ENCODE data around the gene CD99. TPM values are rescaled to one million over a fixed set of nuclear protein-coding genes. Genes with fewer than 3 reads are reported as not detected.

The CD99 gene
- total RNA-seq, 2 donors from 2014 or later: 384 to 1,041 TPM

- intact Hi-C loops (cut with DNase I): no loop called here
- no peak overlapping the region for H3K4me3 ChIP-seq
Measured at GRCh38 chrX:2697741-2698299, 6.7 kb downstream of the CD99 start.

GRCh38 chrX:2698604-2699003 is 7.5 kb downstream of the CD99 start:
- Histone ChIP-seq H3K4me1 (replicated peaks) (peaks cover 9% of the 10 kb centered on the region), H3K4me3 (no peak overlapping the region), H3K36me3 (no peaks in the 10 kb centered on the region), H3K9me3 (no peaks in the 10 kb centered on the region), H3K27me3 (replicated peaks; ENCODE audit: insufficient read depth) (no peaks in the 10 kb centered on the region), H3K27ac (peak overlapping the region in 1 of 2 donors; percentile 45)
- no peak for TF ChIP-seq CTCF (IDR thresholded peaks at IDR 0.05)
- TF ChIP-seq POLR2AphosphoS5 (IDR thresholded peaks at IDR 0.05): no peak
- TF ChIP-seq POLR2A (IDR thresholded peaks at IDR 0.05): no peak
- DNase-seq (ENCODE audit: low spot score): no peak
- intact Hi-C loops (cut with DNase I): no loop called here
- WGBS: 74% methylated on average over 5 of the region's 5 CpGs

More at GRCh38 chrX:2697741-2698299, 6.7 kb downstream of the CD99 start:
- H3K4me1 ChIP-seq (replicated peaks): peaks cover 9% of the 10 kb centered on the region
- TF ChIP-seq CTCF (IDR thresholded peaks at IDR 0.05) (no peak), POLR2A (IDR thresholded peaks at IDR 0.05) (no peak), POLR2AphosphoS5 (IDR thresholded peaks at IDR 0.05) (no peak)
- no peaks in the 10 kb centered on the region for H3K36me3 ChIP-seq
- peak overlapping the region; percentile 13 to 45 for H3K27ac ChIP-seq
- 66% methylated on average over 9 of the region's 9 CpGs for WGBS
- no peaks in the 10 kb centered on the region for H3K9me3 ChIP-seq
- no peak for DNase-seq (ENCODE audit: low spot score)
- no peaks in the 10 kb centered on the region for H3K27me3 ChIP-seq (replicated peaks; ENCODE audit: insufficient read depth)

GRCh38 chrX:2699959-2700358 is 8.9 kb downstream of the CD99 start:
- Histone ChIP-seq H3K27ac (no peak overlapping the region), H3K27me3 (replicated peaks; ENCODE audit: insufficient read depth) (no peaks in the 10 kb centered on the region), H3K4me1 (replicated peaks) (peaks cover 18% of the 10 kb centered on the region), H3K9me3 (no peaks in the 10 kb centered on the region), H3K36me3 (no peaks in the 10 kb centered on the region), H3K4me3 (no peak overlapping the region)
- DNase-seq (ENCODE audit: low spot score): no peak
- TF ChIP-seq CTCF (IDR thresholded peaks at IDR 0.05): no peak
- no peak for TF ChIP-seq POLR2A (IDR thresholded peaks at IDR 0.05)
- TF ChIP-seq POLR2AphosphoS5 (IDR thresholded peaks at IDR 0.05): no peak
- intact Hi-C loops (cut with DNase I): no loop called here
- 93% methylated on average over 4 of the region's 4 CpGs for WGBS

- TF ChIP-seq POLR2A (IDR thresholded peaks at IDR 0.05) (no peak), POLR2AphosphoS5 (IDR thresholded peaks at IDR 0.05) (no peak), CTCF (IDR thresholded peaks at IDR 0.05) (no peak)
- no peak for DNase-seq (ENCODE audit: low spot score)
- no peaks in the 10 kb centered on the region for H3K9me3 ChIP-seq
- no peak overlapping the region for H3K4me3 ChIP-seq
- WGBS: 96% methylated on average over 9 of the region's 9 CpGs
- no peak overlapping the region for H3K27ac ChIP-seq
- H3K36me3 ChIP-seq: no peaks in the 10 kb centered on the region
- peaks cover 18% of the 10 kb centered on the region for H3K4me1 ChIP-seq (replicated peaks)
- intact Hi-C loops (cut with DNase I): no loop called here
- no peaks in the 10 kb centered on the region for H3K27me3 ChIP-seq (replicated peaks; ENCODE audit: insufficient read depth)
Measured at GRCh38 chrX:2700405-2701320, 9.6 kb downstream of the CD99 start.
